Activated CD8-positive, alpha-beta memory T cell treated with anti-CD3 and anti-CD28 coated beads for 48 hours (primary cell): ENCODE results near the gene STK17A.
"Not testable (repeated sequence)": the region's sequence is repeated elsewhere in the genome, so short reads cannot be mapped to it uniquely, and the experiment has no call there.

Source experiments
- DNase-seq, 3 experiments: peaks; one replicate each; pipeline ENCODE4 v3.0.0-alpha.2; 2020; ENCODE audit warnings: low read depth in 2 of 3, low spot score in 2 of 3

Gene STK17A

GRCh38 chr7:43656997-43657396 is 74.1 kb downstream of the STK17A start:
- no peak for DNase-seq

GRCh38 chr7:43658718-43659548 is 76.0 kb downstream of the STK17A start:
- no peak for DNase-seq

- no peak for DNase-seq
Observed at GRCh38 chr7:43659549-43659896, 76.6 kb downstream of the STK17A start.

GRCh38 chr7:43660141-43660540 is 77.2 kb downstream of the STK17A start:
- no peak for DNase-seq

- DNase-seq, result no peak
Observed at GRCh38 chr7:43664681-43665080, 81.8 kb downstream of the STK17A start.

- DNase-seq, result no peak
Observed at GRCh38 chr7:43666938-43667337, 84.0 kb downstream of the STK17A start.

GRCh38 chr7:43668035-43668434 is 85.1 kb downstream of the STK17A start:
- DNase-seq, result no peak

GRCh38 chr7:43669286-43670081 is 86.6 kb downstream of the STK17A start:
- DNase-seq, result peak in 2 of 3 experiments; percentile 45 to 56

GRCh38 chr7:43671521-43671920 is 88.6 kb downstream of the STK17A start:
- DNase-seq, result no peak

GRCh38 chr7:43673243-43673976 is 90.5 kb downstream of the STK17A start:
- DNase-seq, result not testable (repeated sequence)

- no peak for DNase-seq
Observed at GRCh38 chr7:43674559-43675436, 91.9 kb downstream of the STK17A start.
